OCI-LY7 (cell line): Measurements from ENCODE around the gene ANKRD11. TPM values are rescaled to one million over a fixed set of nuclear protein-coding genes. Genes with fewer than 3 reads are reported as not detected.

ENCODE experiments used
- BruUV-seq: library from RNA; stranded (reverse); fragments of 400-500 nt; replicated peaks from 2 replicates; lab custom pipeline; 2021; lab: Mats Ljungman, UMichigan
- CTCF ChIA-PET: fragments of 300-600 bp; sonication (Branson Sonifier 250); formaldehyde crosslinking; loops from one replicate; lab custom pipeline; 2022; ENCODE audit warnings: antibody characterized with exemption; ENCODE audit not compliant: unreplicated experiment; lab: Charles Lee
- POLR2A ChIA-PET: fragments of 300-600 bp; sonication (Branson Sonifier 250); formaldehyde crosslinking; loops from one replicate; lab custom pipeline; 2022; ENCODE audit warnings: antibody characterized with exemption; lab: Charles Lee
- DNase-seq: peaks from one replicate; pipeline ENCODE4 v3.0.0-alpha.2; 2015; ENCODE audit warnings: low spot score
- H2AFZ ChIP-seq: fragments of 200-600 bp; sonication (generic), shearing (Covaris generic); 2 replicates; pipeline ENCODE4 v1.6.1; 2014; ENCODE audit warnings: mild to moderate bottlenecking, antibody characterized with exemption, low read length, moderate library complexity
- H3K27ac ChIP-seq: fragments of 200-600 bp; sonication (generic); 2 replicates; pipeline ENCODE4 v1.5.1; 2014; ENCODE audit warnings: mixed run types, low read depth, mild to moderate bottlenecking, moderate library complexity, low read length, inconsistent platforms; ENCODE audit not compliant: poor library complexity, severe bottlenecking
- H3K36me3 ChIP-seq: fragments of 200-600 bp; sonication (generic); 2 replicates; pipeline ENCODE4 v1.6.1; 2014; ENCODE audit warnings: mild to moderate bottlenecking, antibody characterized with exemption, low read length, moderate library complexity, mixed read lengths; ENCODE audit not compliant: insufficient read depth
- H3K4me1 ChIP-seq: fragments of 200-600 bp; sonication (generic); 2 replicates; pipeline ENCODE4 v1.5.1; 2014; ENCODE audit warnings: mild to moderate bottlenecking, low read length; ENCODE audit not compliant: insufficient read depth, poor library complexity, severe bottlenecking
- H3K4me2 ChIP-seq: fragments of 200-600 bp; sonication (generic); 2 replicates; pipeline ENCODE4 v1.6.1; 2014; ENCODE audit warnings: mild to moderate bottlenecking, low read length
- H3K4me3 ChIP-seq: fragments of 200-600 bp; sonication (generic); 2 replicates; pipeline ENCODE4 v1.5.1; 2014; ENCODE audit warnings: mild to moderate bottlenecking, low read depth, low read length; ENCODE audit not compliant: poor library complexity, severe bottlenecking
- H3K79me2 ChIP-seq: fragments of 200-600 bp; sonication (generic); 2 replicates; pipeline ENCODE4 v1.6.1; 2016; ENCODE audit warnings: low read depth, mild to moderate bottlenecking, low read length, moderate library complexity, mixed read lengths; ENCODE audit not compliant: insufficient read depth
- H3K9me2 ChIP-seq: fragments of 200-600 bp; sonication (generic); 2 replicates; pipeline ENCODE4 v1.6.1; 2016; ENCODE audit warnings: mild to moderate bottlenecking, low read length, mixed read lengths; ENCODE audit not compliant: insufficient read depth
- H3K9me3 ChIP-seq: fragments of 200-600 bp; sonication (generic); 2 replicates; pipeline ENCODE4 v1.6.1; 2014; ENCODE audit warnings: mild to moderate bottlenecking, mixed run types, low read length, mixed read lengths
- H4K20me1 ChIP-seq: fragments of 200-600 bp; sonication (generic); 2 replicates; pipeline ENCODE4 v1.6.1; 2014; ENCODE audit warnings: mild to moderate bottlenecking, antibody characterized with exemption, low read length, moderate library complexity, mixed read lengths; ENCODE audit not compliant: insufficient read depth
- EZH2phosphoT487 ChIP-seq: fragments of 200-600 bp; sonication (generic); IDR thresholded peaks from 2 replicates; pipeline ENCODE4 v1.6.1; 2018; ENCODE audit warnings: low read depth, borderline replicate concordance, mild to moderate bottlenecking, mixed run types, antibody characterized with exemption, low read length, moderate library complexity, mixed read lengths
- intact Hi-C: fragments of 100-400 bp; cut with micrococcal nuclease; formaldehyde crosslinking; loops from one replicate; pipeline ENCODE4 v1.10.0; 2022; ENCODE audit not compliant: unreplicated experiment
- total RNA-seq, 2 experiments: library from RNA; depleted of rRNA in 1 of 2; stranded (reverse); fragments of >200 nt in 1 of 2; shearing (Covaris generic) in 1 of 2; gene quantifications; 2 replicates each; pipeline ENCODE4 v1.2.3, GENCODE V29; 2014 to 2022
- TF ChIP-seq, protein P1 (sequence below): fragments of 200-600 bp; sonication (generic); conservative IDR thresholded peaks from 2 replicates; pipeline ENCODE4 v1.5.1; 2014; ENCODE audit warnings: mild to moderate bottlenecking, antibody characterized with exemption, low read length, moderate library complexity, mixed read lengths

Gene ANKRD11
- total RNA-seq, 2 experiments from 2014 or later = 89.1 to 251 TPM

DNA sequence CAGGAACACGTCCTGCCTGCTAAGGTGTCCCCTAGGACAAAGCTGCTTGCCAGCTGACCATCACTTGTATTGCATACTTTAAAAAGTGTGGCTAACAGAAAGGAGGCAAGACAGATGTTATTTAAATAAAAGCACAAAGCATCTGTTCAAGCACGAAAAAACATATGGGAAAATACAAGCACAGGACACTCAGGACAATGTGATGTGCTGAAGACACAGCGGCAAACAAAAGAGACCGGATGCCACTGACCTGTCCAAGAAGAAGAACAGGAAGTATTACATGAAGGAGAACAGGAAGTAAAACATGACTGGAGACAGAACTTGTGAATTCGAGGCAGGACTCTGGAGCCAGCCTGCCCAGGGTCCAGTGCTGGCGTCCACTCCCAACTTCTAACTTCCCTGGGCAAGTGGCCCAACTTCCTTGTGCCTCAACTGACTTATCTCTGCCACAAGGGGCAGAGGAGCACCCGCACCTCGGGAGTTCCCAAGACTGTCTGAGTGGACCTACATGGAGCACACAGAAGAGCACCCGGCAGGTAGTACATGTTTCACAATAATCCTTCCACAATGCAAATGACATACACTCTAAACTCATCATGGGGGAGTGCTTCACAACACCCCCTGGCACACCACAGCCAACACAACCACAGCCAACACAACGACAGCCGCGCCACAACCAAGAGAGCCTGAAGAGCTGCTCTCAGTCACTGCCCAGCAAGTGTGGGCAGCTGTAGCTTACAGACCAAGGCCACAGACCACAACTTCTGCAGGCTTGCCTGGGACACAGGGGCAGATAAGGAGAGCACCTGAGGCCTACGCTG is 36.6 kb downstream of the ANKRD11 start:
- peaks cover 98% of the 10 kb centered on the region for H3K79me2 ChIP-seq
- no peaks in the 10 kb centered on the region for H3K9me2 ChIP-seq
- DNase-seq = no peak
- peaks cover 53% of the 10 kb centered on the region for H4K20me1 ChIP-seq
- no peaks in the 10 kb centered on the region for H3K9me3 ChIP-seq
- no peak overlapping the region for H3K27ac ChIP-seq
- peak overlapping the region; percentile 55 for H3K4me2 ChIP-seq
- no TSS peak for BruUV-seq
- H2AFZ ChIP-seq = no peak overlapping the region
- ChIA-PET POLR2A (no interaction called here), CTCF (no interaction called here)
- peaks cover 57% of the 10 kb centered on the region for H3K4me1 ChIP-seq
- intact Hi-C loops = loop anchor here (1.0 to 5.0 kb wide), 2 partner anchors 8 to 34 kb away; no protein-coding TSS in a partner anchor
- H3K4me3 ChIP-seq = no peak overlapping the region
- TF ChIP-seq, protein P1, sequence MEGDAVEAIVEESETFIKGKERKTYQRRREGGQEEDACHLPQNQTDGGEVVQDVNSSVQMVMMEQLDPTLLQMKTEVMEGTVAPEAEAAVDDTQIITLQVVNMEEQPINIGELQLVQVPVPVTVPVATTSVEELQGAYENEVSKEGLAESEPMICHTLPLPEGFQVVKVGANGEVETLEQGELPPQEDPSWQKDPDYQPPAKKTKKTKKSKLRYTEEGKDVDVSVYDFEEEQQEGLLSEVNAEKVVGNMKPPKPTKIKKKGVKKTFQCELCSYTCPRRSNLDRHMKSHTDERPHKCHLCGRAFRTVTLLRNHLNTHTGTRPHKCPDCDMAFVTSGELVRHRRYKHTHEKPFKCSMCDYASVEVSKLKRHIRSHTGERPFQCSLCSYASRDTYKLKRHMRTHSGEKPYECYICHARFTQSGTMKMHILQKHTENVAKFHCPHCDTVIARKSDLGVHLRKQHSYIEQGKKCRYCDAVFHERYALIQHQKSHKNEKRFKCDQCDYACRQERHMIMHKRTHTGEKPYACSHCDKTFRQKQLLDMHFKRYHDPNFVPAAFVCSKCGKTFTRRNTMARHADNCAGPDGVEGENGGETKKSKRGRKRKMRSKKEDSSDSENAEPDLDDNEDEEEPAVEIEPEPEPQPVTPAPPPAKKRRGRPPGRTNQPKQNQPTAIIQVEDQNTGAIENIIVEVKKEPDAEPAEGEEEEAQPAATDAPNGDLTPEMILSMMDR = peak; percentile 47
- no peak for TF ChIP-seq EZH2phosphoT487
- peaks cover 33% of the 10 kb centered on the region for H3K36me3 ChIP-seq

DNA sequence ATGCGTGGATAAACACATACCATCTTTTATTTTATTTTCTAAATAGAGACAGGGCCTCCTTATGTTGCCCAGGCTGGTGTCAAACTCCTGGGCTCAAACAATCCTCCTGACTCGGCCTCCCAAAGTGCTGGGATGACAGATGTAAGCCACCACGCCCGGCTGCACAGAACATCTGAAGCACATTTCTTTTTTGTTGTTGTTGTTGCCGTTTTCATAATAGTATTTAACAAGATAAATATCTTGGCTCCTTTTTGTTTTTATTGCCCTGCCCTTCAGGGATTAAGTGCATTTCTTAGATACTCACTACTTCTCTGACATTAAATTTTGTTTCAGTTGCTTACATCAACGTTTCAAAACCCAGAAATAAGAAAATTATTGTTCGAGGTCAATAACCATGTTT is 37.4 kb downstream of the ANKRD11 start:
- ChIA-PET POLR2A (no interaction called here), CTCF (no interaction called here)
- intact Hi-C loops = loop anchor here (1.0 to 5.0 kb wide), 2 partner anchors 8 to 34 kb away; no protein-coding TSS in a partner anchor
- BruUV-seq = TSS peak; percentile 14
- H4K20me1 ChIP-seq = peaks cover 58% of the 10 kb centered on the region
- H3K36me3 ChIP-seq = peaks cover 28% of the 10 kb centered on the region
- no peaks in the 10 kb centered on the region for H3K9me2 ChIP-seq
- TF ChIP-seq EZH2phosphoT487 = no peak
- TF ChIP-seq, protein P1 = no peak
- no peak overlapping the region for H3K4me3 ChIP-seq
- no peaks in the 10 kb centered on the region for H3K9me3 ChIP-seq
- H3K4me1 ChIP-seq = peaks cover 57% of the 10 kb centered on the region
- no peak overlapping the region for H2AFZ ChIP-seq
- peak overlapping the region; percentile 55 for H3K4me2 ChIP-seq
- H3K27ac ChIP-seq = no peak overlapping the region
- peaks cover 98% of the 10 kb centered on the region for H3K79me2 ChIP-seq
- no peak for DNase-seq

DNA sequence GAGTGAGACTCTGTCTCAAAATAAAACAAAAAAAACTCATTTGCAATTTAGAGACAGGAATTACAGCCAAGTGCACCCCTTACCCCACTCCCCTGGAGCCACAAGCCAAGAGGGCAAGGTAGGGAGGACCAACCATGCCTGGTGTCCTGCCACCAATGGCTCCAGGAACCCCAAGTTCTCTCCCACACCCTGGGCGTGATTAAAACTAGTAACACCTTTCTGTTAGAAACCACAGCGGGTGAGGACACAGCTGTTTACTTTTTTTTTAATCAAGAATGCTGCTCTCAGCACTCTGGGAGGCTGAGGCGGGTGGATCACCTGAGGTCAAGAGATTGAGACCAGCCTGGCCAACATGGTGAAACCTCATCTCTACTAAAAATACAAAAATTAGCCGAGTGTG is 38.1 kb downstream of the ANKRD11 start:
- DNase-seq = no peak
- Histone ChIP-seq H3K36me3 (peaks cover 22% of the 10 kb centered on the region), H3K4me1 (peaks cover 59% of the 10 kb centered on the region), H3K4me3 (no peak overlapping the region), H3K27ac (no peak overlapping the region), H2AFZ (no peak overlapping the region), H3K9me2 (no peaks in the 10 kb centered on the region), H3K4me2 (peak overlapping the region; percentile 55), H3K79me2 (peaks cover 98% of the 10 kb centered on the region), H3K9me3 (no peaks in the 10 kb centered on the region), H4K20me1 (peaks cover 59% of the 10 kb centered on the region)
- BruUV-seq = no TSS peak
- ChIA-PET POLR2A (no interaction called here), CTCF (no interaction called here)
- TF ChIP-seq, protein P1 = no peak
- no peak for TF ChIP-seq EZH2phosphoT487
- intact Hi-C loops = loop anchor here (5.0 kb wide), 1 partner anchor 35 kb away; no protein-coding TSS in a partner anchor
